CD14-positive monocyte (primary cell): ENCODE measurements around the gene ACSM4. TPM values are rescaled to one million over a fixed set of nuclear protein-coding genes. Genes with fewer than 3 reads are reported as not detected.

ENCODE experiments used
- DNase-seq, 3 donors: peaks; one replicate each; pipeline ENCODE4 v3.0.0-alpha.2; 2011 to 2022
- H2AFZ ChIP-seq: 2 replicates; pipeline ENCODE4 v1.6.0; 2012; ENCODE audit warnings: mild to moderate bottlenecking, low read depth, low read length, inconsistent platforms; ENCODE audit not compliant: insufficient read depth, poor library complexity, severe bottlenecking
- H3K27ac ChIP-seq, 2 donors: 1 replicate in 1 of 2; 2 replicates in 1 of 2; pipeline ENCODE4 v1.5.1; 2012 to 2013; ENCODE audit warnings: low read length in 2 of 2, control low read depth in 1 of 2, inconsistent platforms in 1 of 2, low read depth in 1 of 2, mild to moderate bottlenecking in 1 of 2
- H3K27me3 ChIP-seq, 2 donors: one replicate each; pipeline versions ENCODE4 v1.6.0 to v1.6.1; 2011 to 2013; ENCODE audit warnings: low read length in 2 of 2; ENCODE audit not compliant: control insufficient read depth in 2 of 2, insufficient read depth in 2 of 2
- H3K36me3 ChIP-seq, 2 donors: replicated peaks in 1 of 2; 1 replicate in 1 of 2; 2 replicates in 1 of 2; pipeline versions ENCODE4 v1.5.1 to v1.6.1; 2012 to 2013; ENCODE audit warnings: low read length in 2 of 2, control low read depth in 1 of 2, inconsistent platforms in 1 of 2, mild to moderate bottlenecking in 1 of 2; ENCODE audit not compliant: insufficient read depth in 2 of 2, control insufficient read depth in 1 of 2
- H3K4me1 ChIP-seq, 2 donors: 1 replicate in 1 of 2; 2 replicates in 1 of 2; pipeline versions ENCODE4 v1.5.1 to v1.6.1; 2012 to 2013; ENCODE audit warnings: low read length in 2 of 2, control low read depth in 1 of 2, inconsistent platforms in 1 of 2, mild to moderate bottlenecking in 1 of 2, moderate library complexity in 1 of 2; ENCODE audit not compliant: insufficient read depth in 2 of 2, control insufficient read depth in 1 of 2
- H3K4me2 ChIP-seq: replicated peaks from 2 replicates; pipeline ENCODE3; 2012; ENCODE audit warnings: low read length, moderate library complexity, mild to moderate bottlenecking; ENCODE audit not compliant: poor library complexity, severe bottlenecking; ENCODE audit errors: extremely low read depth
- H3K4me3 ChIP-seq, 3 experiments: fragments of 200-600 bp in 1 of 3; sonication (generic) in 1 of 3; replicated peaks in 1 of 3; 1 replicate in 2 of 3; 2 replicates in 1 of 3; pipeline ENCODE4 v1.5.1; 2011 to 2013; ENCODE audit warnings: low read length in 3 of 3, mild to moderate bottlenecking in 3 of 3, control low read depth in 2 of 3, low read depth in 2 of 3, inconsistent platforms in 1 of 3, moderate library complexity in 1 of 3
- H3K79me2 ChIP-seq: 2 replicates; pipeline ENCODE4 v1.6.0; 2012; ENCODE audit warnings: mild to moderate bottlenecking, control low read depth, inconsistent platforms, low read length, moderate library complexity; ENCODE audit not compliant: insufficient read depth
- H3K9ac ChIP-seq: 2 replicates; pipeline ENCODE4 v1.6.0; 2017; ENCODE audit warnings: low read length, mild to moderate bottlenecking; ENCODE audit not compliant: insufficient read depth, poor library complexity, severe bottlenecking
- H3K9me3 ChIP-seq, 2 donors: replicated peaks in 1 of 2; 1 replicate in 1 of 2; 2 replicates in 1 of 2; pipeline versions ENCODE4 v1.5.1 to v1.6.1; 2012 to 2013; ENCODE audit warnings: low read length in 2 of 2, control low read depth in 1 of 2; ENCODE audit not compliant: control insufficient read depth in 1 of 2, insufficient read depth in 1 of 2
- H4K20me1 ChIP-seq: 2 replicates; pipeline ENCODE4 v1.6.0; 2012; ENCODE audit warnings: mild to moderate bottlenecking, low read length, control low read depth, moderate library complexity; ENCODE audit not compliant: insufficient read depth
- H3K27ac Mint-ChIP-seq, 7 donors: one replicate each; pipeline ENCODE4 v1.8.0; 2020; ENCODE audit warnings: mild to moderate bottlenecking in 7 of 7, mixed read lengths in 7 of 7, moderate library complexity in 6 of 7, inconsistent platforms in 2 of 7
- H3K27me3 Mint-ChIP-seq, 3 donors: one replicate each; pipeline ENCODE4 v1.8.0; 2021 to 2022; ENCODE audit warnings: low read depth in 3 of 3, mild to moderate bottlenecking in 3 of 3, mixed read lengths in 3 of 3, moderate library complexity in 3 of 3, inconsistent platforms in 1 of 3
- H3K36me3 Mint-ChIP-seq, 2 donors: one replicate each; pipeline ENCODE4 v1.8.0; 2020; ENCODE audit warnings: mixed read lengths in 2 of 2, inconsistent platforms in 1 of 2, mild to moderate bottlenecking in 1 of 2
- H3K4me1 Mint-ChIP-seq: one replicate; pipeline ENCODE4 v1.8.0; 2020; ENCODE audit warnings: mild to moderate bottlenecking, mixed read lengths
- H3K4me3 Mint-ChIP-seq, 2 donors: one replicate each; pipeline ENCODE4 v1.8.0; 2020; ENCODE audit warnings: mild to moderate bottlenecking in 2 of 2, mixed read lengths in 2 of 2, moderate library complexity in 1 of 2
- H3K9me3 Mint-ChIP-seq, 7 donors: one replicate each; pipeline ENCODE4 v1.8.0; 2020 to 2022; ENCODE audit warnings: mixed read lengths in 7 of 7, mild to moderate bottlenecking in 6 of 7, moderate library complexity in 6 of 7, inconsistent platforms in 2 of 7
- WGBS: methylation state at CpG from one replicate; pipeline ENCODE4 v1.1.5; 2013; ENCODE audit warnings: missing lambda C conversion rate; ENCODE audit not compliant: insufficient coverage; 5-methylcytosine and 5-hydroxymethylcytosine counted together
- intact Hi-C, 2 donors: fragments of 100-400 bp; cut with micrococcal nuclease; formaldehyde crosslinking; loops; one replicate each; pipeline versions ENCODE4 v1.15.0 to v1.15.1; 2023
- polyA plus RNA-seq, 3 donors: library from polyadenylated mRNA; depleted of rRNA in 1 of 3; unstranded in 2 of 3; stranded (reverse) in 1 of 3; fragments of 300-500 nt in 2 of 3; fragments of >200 nt in 1 of 3; fragmentation: Illumina TruSeq in 2 of 3; gene quantifications; 1 replicate in 2 of 3; 2 replicates in 1 of 3; pipeline ENCODE4 v1.2.3, GENCODE V29; 2012 to 2021
- TF ChIP-seq, protein P1 (sequence below): fragments of 200-600 bp; IDR thresholded peaks from one replicate; pipeline ENCODE4 v1.8.0; 2022; ENCODE audit warnings: antibody characterized with exemption, mild to moderate bottlenecking

ACSM4 gene
- polyA plus RNA-seq, 3 donors = not detected

DNA sequence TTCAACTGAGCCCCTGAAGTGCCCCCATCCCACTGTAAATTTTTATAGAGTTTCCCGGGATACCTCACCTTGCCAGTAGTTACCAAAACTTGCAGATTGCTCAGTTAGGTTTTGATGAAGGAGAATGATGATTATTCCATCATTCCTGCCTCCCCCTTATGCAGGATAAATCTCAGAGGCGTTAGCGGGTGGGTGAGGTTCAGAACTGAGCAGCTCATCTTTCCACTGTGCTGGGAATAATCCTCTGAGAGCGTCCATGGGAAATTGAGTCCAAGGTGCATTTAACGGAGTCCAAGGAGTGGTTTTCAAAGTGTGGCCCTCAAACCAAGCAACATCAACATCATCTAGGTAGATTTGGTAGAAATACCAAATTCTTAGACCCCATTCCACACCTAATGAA, 18.7 kb downstream of the ACSM4 start:
- H2AFZ ChIP-seq = no peak overlapping the region
- no CpG with 5 or more reads among the region's 5 CpGs for WGBS
- no peak overlapping the region for H3K27ac ChIP-seq
- intact Hi-C loops = no loop called here
- no peaks in the 10 kb centered on the region for H3K36me3 ChIP-seq
- H3K4me2 ChIP-seq = no peak overlapping the region
- H3K4me1 Mint-ChIP-seq = no peaks in the 10 kb centered on the region
- H4K20me1 ChIP-seq = no peaks in the 10 kb centered on the region
- no peaks in the 10 kb centered on the region for H3K4me1 ChIP-seq
- no peak overlapping the region for H3K9ac ChIP-seq
- H3K9me3 ChIP-seq = no peaks in the 10 kb centered on the region
- no peaks in the 10 kb centered on the region for H3K27me3 ChIP-seq
- H3K79me2 ChIP-seq = no peaks in the 10 kb centered on the region
- peaks cover 0 to 5% (median 4%) of the 10 kb centered on the region in 3 donors for H3K27me3 Mint-ChIP-seq
- TF ChIP-seq, protein P1, sequence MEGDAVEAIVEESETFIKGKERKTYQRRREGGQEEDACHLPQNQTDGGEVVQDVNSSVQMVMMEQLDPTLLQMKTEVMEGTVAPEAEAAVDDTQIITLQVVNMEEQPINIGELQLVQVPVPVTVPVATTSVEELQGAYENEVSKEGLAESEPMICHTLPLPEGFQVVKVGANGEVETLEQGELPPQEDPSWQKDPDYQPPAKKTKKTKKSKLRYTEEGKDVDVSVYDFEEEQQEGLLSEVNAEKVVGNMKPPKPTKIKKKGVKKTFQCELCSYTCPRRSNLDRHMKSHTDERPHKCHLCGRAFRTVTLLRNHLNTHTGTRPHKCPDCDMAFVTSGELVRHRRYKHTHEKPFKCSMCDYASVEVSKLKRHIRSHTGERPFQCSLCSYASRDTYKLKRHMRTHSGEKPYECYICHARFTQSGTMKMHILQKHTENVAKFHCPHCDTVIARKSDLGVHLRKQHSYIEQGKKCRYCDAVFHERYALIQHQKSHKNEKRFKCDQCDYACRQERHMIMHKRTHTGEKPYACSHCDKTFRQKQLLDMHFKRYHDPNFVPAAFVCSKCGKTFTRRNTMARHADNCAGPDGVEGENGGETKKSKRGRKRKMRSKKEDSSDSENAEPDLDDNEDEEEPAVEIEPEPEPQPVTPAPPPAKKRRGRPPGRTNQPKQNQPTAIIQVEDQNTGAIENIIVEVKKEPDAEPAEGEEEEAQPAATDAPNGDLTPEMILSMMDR = no peak
- H3K9me3 Mint-ChIP-seq = peaks cover 0 to 2% (median 0%) of the 10 kb centered on the region in 7 donors
- no peaks in the 10 kb centered on the region for H3K36me3 Mint-ChIP-seq
- no peak overlapping the region for H3K27ac Mint-ChIP-seq
- no peak for DNase-seq
- H3K4me3 Mint-ChIP-seq = no peak overlapping the region
- H3K4me3 ChIP-seq = no peak overlapping the region

DNA sequence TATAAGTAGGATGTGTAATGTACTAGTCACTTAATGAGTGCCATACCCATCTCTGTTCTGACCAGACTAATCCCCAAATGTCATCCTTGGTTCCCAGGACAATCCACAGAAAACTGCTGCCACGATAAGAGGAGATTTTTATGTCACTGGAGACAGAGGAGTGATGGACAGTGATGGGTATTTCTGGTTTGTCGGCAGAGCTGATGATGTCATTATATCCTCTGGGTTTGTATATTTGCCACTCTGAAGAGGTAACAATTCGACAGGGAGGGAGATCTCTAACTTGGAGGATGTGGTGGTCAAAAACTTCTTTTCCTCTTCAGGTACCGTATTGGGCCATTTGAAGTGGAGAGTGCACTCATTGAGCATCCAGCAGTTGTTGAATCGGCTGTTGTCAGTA, 20.3 kb downstream of the ACSM4 start:
- no peak overlapping the region for H3K4me3 ChIP-seq
- Mint-ChIP-seq H3K4me3 (no peak overlapping the region), H3K36me3 (no peaks in the 10 kb centered on the region), H3K27me3 (peaks cover 0 to 5% (median 4%) of the 10 kb centered on the region in 3 donors), H3K9me3 (no peaks in the 10 kb centered on the region), H3K4me1 (no peaks in the 10 kb centered on the region), H3K27ac (no peak overlapping the region)
- no peaks in the 10 kb centered on the region for H3K79me2 ChIP-seq
- no peak overlapping the region for H3K4me2 ChIP-seq
- WGBS = 100% methylated on average over 2 of the region's 5 CpGs
- no peak overlapping the region for H3K27ac ChIP-seq
- no peaks in the 10 kb centered on the region for H3K36me3 ChIP-seq
- H3K4me1 ChIP-seq = no peaks in the 10 kb centered on the region
- no peak overlapping the region for H2AFZ ChIP-seq
- no peaks in the 10 kb centered on the region for H4K20me1 ChIP-seq
- H3K27me3 ChIP-seq = no peaks in the 10 kb centered on the region
- no peak for DNase-seq
- H3K9ac ChIP-seq = no peak overlapping the region
- intact Hi-C loops = no loop called here
- no peaks in the 10 kb centered on the region for H3K9me3 ChIP-seq
- TF ChIP-seq, protein P1 = no peak
